Stimulated activated CD4-positive, alpha-beta T cell treated with anti-CD3 and anti-CD28 coated beads, Interleukin-2, amount 100 ng/mL, for 24 hours (primary cell): ENCODE results near the gene SMYD3.

ENCODE experiments used
- DNase-seq, 2 donors: peaks; one replicate each; pipeline ENCODE4 v3.0.0-alpha.2; 2020

Gene SMYD3

DNA sequence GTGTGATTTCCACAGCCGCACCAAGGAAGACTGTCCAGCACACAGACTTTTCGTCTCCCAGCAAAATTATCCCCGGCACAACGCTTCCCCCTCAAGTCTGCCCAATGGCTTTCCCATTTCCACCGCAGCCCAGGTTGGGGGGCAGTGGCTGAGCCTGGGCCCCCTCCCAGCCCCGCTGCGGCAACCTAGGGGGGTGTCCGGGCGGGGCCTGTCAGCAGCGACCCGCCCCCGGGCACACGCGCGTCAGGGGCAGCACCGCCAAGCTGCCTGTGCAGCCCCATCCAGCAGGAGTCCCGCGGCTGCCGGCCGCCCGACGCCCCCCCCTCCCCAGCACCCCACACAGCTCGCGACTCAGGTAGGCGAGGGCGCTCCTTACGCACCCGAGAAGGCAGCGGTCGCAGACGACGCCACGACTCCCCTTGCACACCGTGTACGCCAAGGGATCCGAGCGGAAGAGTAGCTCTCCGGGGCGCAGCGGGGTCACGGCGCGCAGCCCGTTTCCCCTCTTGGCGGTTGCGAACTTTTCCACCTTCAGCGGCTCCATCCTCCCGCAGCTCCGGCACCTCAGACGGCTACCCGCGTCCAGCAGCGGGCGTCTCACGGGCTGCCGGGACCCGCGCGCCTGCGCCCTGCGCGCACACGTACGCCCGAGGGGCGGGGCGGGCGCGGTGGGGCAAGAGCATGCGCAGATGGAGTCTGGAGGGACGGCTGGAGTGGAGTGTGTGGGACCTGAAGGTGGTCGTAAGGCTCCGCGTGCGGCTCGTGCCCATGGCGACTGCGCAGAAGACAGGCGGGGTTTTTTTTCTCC is at the start of gene SMYD3:
SMYD3 (minus strand) TSS at position 606 of the 808 bp plus-strand sequence.
- peak; percentile 76 to 83 for DNase-seq

DNA sequence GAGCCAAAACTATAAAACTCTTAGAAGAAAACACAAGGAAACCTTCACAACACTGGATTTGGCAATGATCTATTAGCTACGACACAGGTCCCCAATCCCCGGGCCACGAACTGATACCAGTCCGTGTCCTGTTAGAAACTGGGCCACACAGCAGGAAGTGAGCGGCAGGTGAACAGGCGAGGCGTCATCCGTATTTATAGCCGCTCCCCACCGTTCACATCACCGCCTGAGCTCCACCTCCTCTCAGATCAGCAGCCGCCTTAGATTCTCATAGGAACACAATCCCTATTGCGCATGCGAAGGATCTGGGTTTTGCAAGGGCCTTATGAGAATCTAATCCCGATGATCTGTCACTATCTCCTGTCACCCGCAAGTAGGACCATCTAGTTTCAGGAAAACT is 47.1 kb upstream of the SMYD3 start:
- DNase-seq = no peak

DNA sequence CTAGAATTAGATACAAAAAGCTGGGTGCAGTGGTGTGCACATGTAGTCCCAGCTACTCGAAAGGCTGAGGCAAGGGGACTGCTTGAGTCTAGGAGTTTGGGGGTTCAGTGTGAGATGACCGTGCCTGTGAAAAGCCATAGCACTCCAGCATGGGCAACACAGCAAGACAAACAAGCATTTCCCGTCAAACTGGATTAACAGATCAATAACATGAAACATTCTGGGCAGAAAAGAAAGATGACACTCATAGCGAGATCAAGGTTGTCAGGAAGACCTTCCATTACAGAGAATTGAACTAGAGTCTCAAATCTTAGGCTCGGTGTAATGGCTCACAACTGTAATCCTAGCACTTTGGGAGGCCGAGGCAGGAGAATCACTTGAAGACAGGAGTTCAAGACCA is 45.0 kb upstream of the SMYD3 start:
- DNase-seq = no peak

DNA sequence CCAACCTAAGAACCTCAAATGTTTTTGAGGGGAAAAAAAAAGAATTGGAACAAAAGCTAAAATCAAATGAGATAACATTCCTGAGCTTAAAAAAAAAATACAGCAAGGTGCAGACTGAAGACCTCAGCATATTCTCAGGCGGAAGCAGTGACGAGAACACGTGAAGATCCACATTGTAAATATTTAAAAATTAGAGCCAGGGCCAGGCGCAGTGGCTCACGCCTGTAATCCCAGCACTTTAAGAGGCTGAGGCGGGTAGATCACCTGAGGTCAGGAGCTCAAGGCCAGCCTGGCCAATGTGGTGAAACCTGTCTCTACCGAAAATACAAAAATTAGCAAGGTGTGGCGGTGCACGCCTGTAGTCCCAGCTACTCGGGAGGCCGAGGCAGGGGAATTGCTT is 43.3 kb upstream of the SMYD3 start:
- no peak for DNase-seq

DNA sequence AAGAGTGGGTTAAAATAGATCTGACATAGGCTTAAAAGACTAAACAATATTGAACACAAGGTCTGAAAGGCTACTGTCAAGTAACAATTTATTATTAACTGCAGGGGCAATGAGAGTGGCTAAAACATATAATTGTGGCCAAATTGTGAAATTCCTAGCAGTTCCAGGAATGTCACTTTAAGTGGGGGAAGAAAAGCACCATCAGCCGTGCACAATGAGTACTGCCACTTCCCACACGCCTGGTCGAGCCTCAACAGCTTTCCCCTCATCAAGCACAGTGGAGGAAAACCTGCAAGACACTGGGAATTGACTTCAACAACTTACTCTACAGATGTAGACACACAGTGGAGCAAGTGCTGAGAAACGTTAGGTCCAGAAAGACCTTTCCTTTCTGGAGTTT is 42.6 kb upstream of the SMYD3 start:
- no peak for DNase-seq

DNA sequence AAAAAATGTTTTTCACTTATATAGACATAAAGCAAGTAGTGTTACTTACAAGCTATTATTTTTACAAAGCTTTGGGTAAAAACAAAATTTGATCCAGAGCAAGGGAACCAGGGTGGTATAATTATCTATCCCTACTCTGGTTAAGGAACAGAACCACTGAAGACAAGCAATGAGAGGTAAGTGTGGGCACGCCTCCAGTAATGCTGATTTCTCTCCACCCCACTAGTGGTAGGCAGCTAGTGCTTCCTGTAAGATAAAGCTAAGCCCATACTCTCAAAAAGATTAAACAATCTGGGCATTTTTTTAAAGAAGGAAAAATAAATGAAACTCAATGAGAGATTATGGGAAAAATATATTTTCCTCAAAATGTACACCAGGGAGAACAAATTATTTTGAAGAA is 36.9 kb upstream of the SMYD3 start:
- DNase-seq = no peak

DNA sequence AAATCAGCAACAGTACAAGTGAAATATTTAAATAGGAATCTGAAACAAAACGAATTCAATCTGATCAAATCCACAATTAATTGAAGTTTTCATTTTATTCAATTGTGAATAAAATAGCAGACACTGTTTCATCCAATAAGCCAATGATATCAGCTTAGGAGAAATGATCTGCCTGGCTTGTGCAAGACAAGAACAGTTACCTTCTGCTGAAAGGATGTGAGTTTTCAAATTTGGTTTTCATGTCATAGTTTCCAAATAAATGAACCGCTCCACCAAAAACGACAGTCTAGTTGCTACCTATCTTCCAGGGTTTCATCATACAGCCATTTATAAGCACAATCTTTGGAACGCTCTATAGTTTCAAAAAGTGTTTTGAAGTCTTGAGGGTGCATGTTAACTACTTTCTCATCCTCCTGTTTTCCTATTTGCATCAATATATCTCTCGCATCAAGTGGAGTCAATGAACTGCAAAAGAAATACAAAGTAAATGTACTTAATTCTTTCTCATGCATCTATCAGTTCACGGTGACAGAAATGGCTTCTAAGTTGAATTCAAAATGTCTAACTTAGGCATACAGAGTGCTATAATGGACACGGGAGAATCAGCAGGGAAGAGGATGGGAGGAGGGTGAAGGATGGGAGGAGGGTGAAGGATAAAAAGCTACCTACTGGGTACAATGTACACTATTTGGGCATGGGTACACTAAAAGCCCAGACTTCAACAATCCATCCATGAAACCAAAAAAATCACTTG is 33.8 kb upstream of the SMYD3 start:
- DNase-seq = no peak

DNA sequence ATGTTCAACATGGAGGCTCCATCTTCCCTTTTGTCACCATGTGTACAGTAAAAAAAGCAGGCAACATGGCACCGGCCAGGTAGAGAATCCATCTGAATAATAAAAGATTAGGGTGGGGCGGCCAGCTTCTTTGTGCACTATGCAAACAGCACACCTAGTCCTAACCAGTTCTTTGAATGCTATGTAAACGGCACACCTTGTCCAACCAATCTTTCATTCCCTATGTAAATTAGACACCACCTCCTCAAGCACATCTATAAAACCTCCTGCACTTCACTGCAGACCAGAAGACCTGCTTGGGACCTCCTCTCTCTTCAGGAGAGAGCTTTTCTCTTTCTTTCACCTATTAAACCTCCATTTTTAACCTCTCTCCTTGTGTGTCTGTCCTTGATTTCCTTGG is 30.8 kb upstream of the SMYD3 start:
- DNase-seq = no peak

DNA sequence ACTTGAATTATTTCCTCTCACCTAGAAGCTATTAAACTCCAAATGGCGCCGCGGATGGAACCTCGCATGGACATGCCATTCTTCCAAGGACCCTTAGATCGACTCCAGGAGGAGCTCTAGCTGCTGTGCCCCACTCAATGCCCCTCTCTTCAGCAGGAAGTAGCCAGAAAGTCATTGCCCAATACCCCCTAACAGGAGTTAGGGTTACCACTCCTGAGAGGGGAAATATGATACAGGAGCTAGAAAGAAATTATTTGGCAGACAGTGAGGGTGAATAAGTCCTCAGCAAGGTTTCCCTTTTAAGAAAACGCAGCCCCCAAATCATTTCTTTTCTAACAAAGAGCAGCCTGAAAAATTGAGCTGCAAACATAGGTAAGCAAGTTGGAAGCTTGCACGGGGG is 30.4 kb upstream of the SMYD3 start:
- DNase-seq = no peak

DNA sequence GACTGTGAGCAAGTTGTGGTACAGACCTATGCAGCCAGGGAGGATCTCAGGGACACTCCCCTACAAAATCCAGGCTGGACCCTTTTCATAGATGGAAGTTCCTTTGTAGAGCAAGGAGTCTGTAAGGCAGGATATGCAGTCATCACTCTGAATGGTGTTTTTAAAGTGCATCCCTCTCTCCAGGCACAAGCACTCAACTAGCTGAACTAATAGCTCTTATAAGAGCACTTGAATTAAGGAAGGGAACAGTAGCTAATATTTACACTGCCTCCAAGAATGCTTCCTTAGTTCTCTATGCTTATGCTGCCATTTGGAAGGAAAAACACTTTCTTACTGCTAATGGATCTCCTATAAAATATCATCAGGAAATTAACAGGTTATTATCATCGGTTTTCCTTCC is 27.0 kb upstream of the SMYD3 start:
- no peak for DNase-seq

DNA sequence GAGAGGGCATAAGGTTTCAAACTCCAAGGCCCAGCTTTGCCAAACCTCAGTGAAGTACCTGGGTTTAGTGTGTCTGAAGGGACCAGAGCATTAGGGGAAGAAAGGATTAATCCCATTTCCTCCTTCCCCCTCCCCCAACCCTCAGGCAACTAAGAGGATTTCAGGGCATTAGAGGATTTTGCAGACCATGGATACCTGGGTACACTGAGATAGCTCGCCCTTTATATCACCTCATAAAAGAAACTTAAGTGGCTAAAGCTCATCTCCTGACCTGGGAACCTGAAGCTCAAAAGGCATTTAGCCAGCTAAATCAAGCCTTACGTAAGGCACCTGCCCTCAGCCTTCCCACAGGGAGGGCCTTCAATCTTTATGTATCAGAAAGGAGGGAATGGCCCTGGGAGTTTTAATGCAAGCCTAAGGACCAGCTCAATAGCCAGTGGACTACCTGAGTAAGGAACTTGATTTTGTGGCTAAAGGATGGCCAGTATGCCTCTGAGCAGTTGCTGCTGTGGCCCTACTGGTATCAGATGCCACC is 26.4 kb upstream of the SMYD3 start:
- DNase-seq = no peak

DNA sequence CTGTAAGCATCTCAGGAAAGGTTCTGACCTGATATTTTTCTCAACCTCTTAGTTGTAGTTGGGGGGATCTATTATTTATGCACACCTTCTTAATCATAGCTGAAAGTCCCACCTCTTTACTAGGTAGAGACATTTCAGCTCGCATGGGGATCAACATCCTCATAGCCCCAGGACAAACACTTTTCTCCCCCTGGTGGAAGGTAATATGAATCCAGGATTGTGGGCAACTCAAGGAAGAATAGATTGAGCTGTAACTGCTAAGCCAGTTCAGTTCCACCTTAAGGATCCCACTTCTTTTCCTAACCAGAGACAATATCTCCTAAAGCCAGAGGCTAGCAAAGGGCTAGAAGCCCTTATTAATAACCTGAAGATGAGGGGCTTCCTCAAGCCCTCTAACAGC is 25.4 kb upstream of the SMYD3 start:
- DNase-seq = no peak

DNA sequence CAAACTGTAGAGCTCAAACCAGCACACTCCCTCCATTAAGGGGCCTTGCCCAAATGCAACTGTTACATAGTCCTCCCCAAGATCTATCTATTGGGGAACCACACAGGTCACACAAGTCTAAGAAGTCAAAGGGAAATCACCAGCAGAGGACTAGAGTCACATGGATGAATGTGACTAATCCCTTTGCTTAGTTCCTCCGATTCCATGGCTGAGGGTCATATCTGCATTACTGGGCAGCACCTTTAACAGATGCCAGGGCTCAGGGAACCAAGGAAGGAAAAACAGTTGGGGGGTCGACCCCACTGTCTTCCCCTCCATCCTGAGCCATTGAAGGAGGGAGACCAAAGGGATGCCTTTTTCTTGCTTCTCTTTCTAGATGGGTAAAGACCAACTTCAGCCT is 23.4 kb upstream of the SMYD3 start:
- DNase-seq = no peak

DNA sequence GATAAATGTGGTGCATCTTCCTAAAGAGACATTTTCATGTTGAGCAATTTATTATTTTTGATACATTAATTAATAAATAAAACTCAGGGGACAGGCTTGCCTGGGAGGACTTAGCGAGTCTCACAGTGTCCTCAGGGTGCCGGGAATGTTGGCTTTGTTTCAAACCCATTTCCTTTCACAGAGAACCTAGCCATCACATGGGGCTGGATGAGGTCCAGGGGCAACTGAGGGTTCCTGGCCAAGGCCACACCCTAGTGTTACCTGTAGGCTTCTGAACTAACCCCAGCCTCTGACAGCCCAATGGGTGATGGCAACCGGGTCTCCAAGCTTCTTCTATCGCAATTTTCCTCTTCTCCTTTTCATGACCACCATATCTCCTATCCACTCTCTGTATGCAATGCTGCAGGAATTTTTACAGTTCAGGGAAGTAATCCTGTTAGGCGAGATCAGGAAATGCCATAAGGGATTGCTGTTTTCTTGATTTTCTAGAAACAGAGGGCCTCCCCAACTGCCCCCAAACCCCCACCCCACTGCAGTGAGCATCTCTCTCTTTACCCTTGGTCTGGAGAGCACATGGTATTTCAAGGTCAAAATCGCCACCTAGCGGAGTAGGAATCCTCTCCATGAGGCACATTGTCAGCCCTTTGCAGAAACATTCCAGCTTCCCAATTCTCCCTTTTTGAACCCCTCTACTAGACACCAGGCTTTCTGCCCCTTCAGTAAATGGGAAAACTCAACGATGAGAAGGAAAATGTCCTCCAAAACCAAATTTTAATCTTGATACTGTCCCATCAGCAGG is 22.1 kb upstream of the SMYD3 start:
- no peak for DNase-seq

DNA sequence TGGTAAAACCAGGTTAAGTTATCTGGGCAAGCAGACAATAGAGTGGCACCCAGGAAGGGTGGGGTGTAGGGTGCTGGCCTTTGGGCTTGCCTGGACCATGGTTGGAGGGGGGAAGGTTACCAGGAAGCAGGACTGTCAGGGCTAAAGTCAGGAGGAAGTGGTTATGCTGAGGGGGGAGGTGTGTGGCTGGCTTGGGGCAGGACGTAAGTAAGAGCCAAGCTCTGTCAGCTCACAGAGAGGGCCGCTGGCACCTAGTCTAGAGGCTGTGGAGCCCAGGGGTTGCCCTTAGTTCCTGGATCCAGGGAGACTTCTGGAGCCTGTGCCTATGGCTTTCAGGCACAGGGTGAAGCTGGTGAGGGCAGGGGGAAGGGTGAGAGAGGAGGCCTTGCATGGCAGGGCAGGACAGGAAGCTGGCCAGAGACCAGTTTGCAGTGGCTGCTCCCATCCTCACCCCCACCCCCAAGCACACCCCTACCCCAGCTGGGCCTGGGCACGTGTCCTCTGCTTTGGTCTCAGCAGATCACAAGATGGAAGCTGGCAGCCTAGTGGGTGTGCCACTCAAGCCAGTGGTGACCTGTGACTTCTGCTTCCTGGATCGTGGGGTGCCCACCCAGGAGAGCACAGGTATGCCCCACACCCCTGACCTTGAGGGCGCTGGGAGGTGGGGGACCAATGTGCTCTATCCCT is 20.5 kb upstream of the SMYD3 start:
- no peak for DNase-seq

DNA sequence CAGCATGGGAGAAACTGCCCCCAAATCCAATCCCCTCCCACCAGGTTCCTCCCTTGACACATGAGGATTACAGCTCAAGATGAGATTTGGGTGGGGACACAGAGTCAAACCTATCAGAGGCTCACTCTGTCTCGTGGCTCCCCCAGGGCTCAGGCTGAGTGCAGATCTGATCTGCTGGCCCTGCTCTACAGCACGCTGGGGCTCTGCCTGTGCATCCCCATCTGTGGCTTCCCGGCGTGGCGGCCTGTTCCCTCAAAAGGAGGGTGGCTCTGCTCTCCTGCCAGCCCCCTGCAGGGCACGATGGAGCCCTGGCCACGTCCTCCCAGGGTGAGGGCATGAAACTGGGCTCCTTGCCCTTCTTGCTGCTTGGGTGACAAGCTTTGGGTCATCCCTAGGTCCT is 19.8 kb upstream of the SMYD3 start:
- no peak for DNase-seq

DNA sequence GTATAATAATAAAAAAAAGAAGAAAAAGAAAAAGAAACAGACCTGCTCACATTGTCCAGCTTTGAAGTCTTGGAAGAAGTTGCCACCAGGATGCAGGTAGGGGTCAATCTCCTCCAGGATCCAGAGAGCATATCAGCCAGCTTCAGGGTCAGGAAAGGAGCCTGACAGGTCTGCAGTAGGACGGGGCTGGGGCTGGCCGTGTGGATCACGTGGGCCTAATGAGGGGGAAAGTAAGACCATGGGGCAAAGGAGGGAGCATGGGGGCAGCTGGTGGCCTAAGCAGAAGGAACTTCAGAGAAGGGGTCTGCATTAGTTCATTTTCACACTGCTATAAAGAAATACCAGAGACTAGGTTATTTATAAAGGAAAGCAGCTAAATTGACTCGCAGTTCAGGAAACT is 19.3 kb upstream of the SMYD3 start:
- DNase-seq = no peak

DNA sequence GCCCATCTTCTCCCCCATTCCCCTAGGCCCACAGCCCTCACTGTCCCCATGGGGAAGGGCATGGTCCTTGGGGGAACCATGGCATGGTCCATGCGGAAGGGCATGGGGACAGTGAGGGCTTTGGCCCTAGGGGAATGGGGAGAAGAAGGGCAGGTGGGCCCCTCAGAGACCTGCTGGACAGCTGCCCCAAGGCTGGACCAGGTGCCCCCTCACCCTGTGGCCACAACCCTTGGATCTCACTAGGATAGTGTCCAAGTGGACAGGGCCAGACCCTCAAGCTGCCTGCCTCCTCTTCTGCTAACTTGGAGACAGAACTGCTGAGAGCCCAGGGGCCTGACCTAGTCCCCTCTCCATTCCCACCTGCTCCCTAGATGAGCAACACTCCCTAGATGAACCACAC is 12.4 kb upstream of the SMYD3 start:
- no peak for DNase-seq

DNA sequence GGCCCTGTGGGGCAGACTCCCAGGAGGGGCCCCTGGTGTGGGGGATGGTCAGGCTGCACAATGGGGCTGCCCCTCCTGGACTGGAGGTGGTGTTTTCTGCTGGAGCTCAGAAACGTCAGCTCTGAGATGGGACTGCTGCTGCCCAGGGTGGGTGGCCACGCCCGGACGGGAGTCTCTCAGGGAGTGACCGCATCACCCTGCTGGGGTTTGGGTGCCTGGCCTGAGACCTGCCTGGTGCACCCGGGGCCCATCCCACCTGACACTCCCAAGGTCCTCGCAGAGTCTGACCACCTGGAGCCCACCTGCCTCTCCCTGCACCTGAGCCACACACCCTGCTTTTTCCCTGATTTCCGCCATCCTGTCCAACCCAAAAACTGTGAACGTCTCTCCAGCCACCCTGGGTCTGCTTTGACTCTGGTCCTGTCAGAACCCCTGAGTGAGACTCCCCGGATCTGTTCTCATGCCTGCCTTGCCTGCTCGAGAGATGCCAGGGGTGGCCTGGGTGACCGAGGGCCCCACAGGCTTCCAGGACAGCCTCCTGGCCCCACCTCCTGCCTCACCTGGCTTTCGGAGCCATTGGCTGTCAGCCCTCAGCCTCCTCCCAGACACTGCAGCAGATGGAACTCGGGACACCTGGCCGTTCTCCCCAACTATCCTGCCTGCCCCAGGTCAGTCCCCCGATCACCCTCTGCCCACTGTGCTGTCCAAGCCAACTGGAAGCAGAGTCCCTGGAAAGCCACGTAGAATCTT is 11.6 kb upstream of the SMYD3 start:
- no peak for DNase-seq

DNA sequence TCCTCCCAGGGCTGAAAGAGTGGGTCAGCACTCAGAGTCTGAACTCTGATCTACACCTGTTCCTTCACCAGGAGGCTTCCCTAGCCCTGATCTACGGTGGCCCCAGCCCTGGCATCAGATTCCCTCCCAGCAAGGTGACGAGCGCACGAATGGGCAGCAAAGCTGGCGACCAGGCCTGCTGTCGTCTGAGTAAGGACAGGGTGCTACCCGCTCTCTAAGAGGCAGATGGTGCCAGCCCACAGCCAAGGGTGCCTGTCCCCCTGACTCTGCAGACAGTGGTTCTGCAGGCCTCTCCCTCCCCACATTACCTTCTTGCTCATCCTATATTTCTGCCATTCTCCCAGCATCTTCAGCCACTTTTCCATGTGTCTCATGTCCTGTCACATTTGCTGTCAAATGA is 10.3 kb upstream of the SMYD3 start:
- DNase-seq = no peak

DNA sequence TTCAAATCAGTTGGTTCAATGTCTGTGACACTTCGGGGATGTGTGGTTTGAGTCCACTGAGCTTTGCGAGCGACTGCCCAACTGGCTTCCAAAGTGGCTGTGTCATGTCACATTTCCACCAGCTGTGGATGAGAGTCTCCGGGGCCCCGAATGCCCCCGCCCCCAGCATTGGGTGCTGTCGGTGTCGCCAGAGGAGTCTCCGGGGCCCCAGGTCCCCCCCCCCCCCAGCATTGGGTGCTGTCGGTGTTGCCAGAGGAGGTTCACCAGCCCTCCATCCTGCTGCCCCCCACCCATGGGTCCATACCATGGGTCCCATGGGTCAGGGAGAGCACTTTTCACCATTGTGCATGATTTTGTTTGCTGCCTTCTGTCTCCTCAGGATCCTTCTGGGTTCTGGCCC is 9.0 kb upstream of the SMYD3 start:
- DNase-seq = no peak

DNA sequence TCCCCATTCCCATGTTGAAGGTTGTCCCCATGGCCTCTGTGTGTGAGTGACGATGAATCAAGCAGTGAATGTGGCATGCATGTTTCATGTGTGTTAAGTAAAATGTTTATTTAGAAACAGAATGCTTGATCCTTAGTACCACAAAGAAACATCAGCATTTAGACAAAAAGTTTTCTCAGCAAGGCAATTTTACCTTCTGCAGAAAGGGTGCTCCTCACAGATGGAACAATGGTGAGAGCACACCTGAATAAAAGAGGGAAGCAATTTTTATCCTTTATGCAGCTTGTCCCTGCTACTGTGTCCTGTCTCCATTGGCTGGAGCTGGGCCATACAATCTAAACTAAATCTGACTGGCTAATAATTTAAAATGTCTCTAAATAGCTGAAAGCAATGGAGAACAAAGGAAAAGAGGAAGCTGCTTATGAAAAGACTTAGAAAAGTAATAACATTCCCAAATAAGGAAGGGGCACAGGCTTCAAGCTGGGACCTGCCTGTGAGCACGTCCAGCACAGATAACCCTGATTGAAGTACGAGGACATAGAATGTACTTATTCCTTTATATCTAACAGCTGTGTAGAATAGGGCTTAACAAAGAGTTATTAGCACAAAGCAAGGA is 8.4 kb upstream of the SMYD3 start:
- no peak for DNase-seq
